WTC11 (cell line): Measurements from ENCODE around the gene TMCC1. TPM values are rescaled to one million over a fixed set of nuclear protein-coding genes. Genes with fewer than 3 reads are reported as not detected.

Source experiments
- ATAC-seq: fragments of 200-7000 bp; cut with Tn5 transposase; 2 replicates; pipeline ENCODE4 v1.10.0; 2021; ENCODE audit warnings: mild to moderate bottlenecking, moderate library complexity
- CTCF ChIA-PET: fragments of 300-600 bp; sonication (Branson Sonifier 250); formaldehyde crosslinking; loops from one replicate; lab custom pipeline; 2021; ENCODE audit warnings: antibody characterized with exemption; lab: Charles Lee
- POLR2A ChIA-PET: fragments of 350-600 bp; sonication (Branson Sonifier 250); formaldehyde crosslinking; loops from one replicate; lab custom pipeline; 2021; ENCODE audit warnings: antibody characterized with exemption; lab: Charles Lee
- DNase-seq: peaks from one replicate; pipeline ENCODE4 v3.0.0; 2021; ENCODE audit warnings: low spot score
- H3K27ac Mint-ChIP-seq: 2 replicates; pipeline ENCODE4 v1.8.0; 2021; ENCODE audit warnings: mixed read lengths
- H3K27me3 Mint-ChIP-seq: 2 replicates; pipeline ENCODE4 v1.8.0; 2021; ENCODE audit warnings: low read depth, mild to moderate bottlenecking, moderate library complexity, mixed read lengths
- H3K36me3 Mint-ChIP-seq: 2 replicates; pipeline ENCODE4 v1.8.0; 2021; ENCODE audit warnings: mixed read lengths
- H3K4me1 Mint-ChIP-seq: 2 replicates; pipeline ENCODE4 v1.8.0; 2022; ENCODE audit warnings: mixed read lengths
- H3K4me3 Mint-ChIP-seq: 2 replicates; pipeline ENCODE4 v1.8.0; 2021; ENCODE audit warnings: mild to moderate bottlenecking, moderate library complexity, mixed read lengths
- H3K9me3 Mint-ChIP-seq: 2 replicates; pipeline ENCODE4 v1.8.0; 2021; ENCODE audit warnings: mixed read lengths
- ATF1 ChIP-seq: sonication (generic); formaldehyde crosslinking; IDR thresholded peaks from 2 replicates; pipeline ENCODE4 v1.8.1; 2023; ENCODE audit warnings: mild to moderate bottlenecking, moderate library complexity, missing genetic modification reagents
- CDX4 ChIP-seq: fragments of 250-450 bp; sonication (Bioruptor Pico); IDR thresholded peaks from 2 replicates; pipeline ENCODE4 v1.9.0; 2021; ENCODE audit warnings: moderate library complexity, mild to moderate bottlenecking, inconsistent platforms, borderline replicate concordance
- CREB1 ChIP-seq: sonication (generic); formaldehyde crosslinking; IDR thresholded peaks from 2 replicates; pipeline ENCODE4 v1.8.0; 2023; ENCODE audit warnings: mild to moderate bottlenecking, missing genetic modification reagents
- E2F4 ChIP-seq: sonication (generic); formaldehyde crosslinking; IDR thresholded peaks from 2 replicates; pipeline ENCODE4 v1.8.1; 2022; ENCODE audit warnings: low read depth, mild to moderate bottlenecking, moderate library complexity, missing genetic modification reagents, borderline replicate concordance
- EMX1 ChIP-seq: fragments of 250-450 bp; sonication (Bioruptor Pico); IDR thresholded peaks from 2 replicates; pipeline ENCODE4 v1.8.0; 2021; ENCODE audit warnings: mild to moderate bottlenecking
- ERG ChIP-seq: fragments of 250-450 bp; sonication (Bioruptor Pico); IDR thresholded peaks from 2 replicates; pipeline ENCODE4 v1.8.0; 2021; ENCODE audit warnings: mild to moderate bottlenecking
- ETV6 ChIP-seq: sonication (generic); formaldehyde crosslinking; IDR thresholded peaks from 2 replicates; pipeline ENCODE4 v1.8.1; 2022; ENCODE audit warnings: mild to moderate bottlenecking, missing genetic modification reagents
- FOXP1 ChIP-seq: sonication (generic); formaldehyde crosslinking; IDR thresholded peaks from 2 replicates; pipeline ENCODE4 v1.8.0; 2022; ENCODE audit warnings: missing genetic modification reagents, mild to moderate bottlenecking, moderate library complexity, borderline replicate concordance
- GABPB1 ChIP-seq: sonication (generic); formaldehyde crosslinking; IDR thresholded peaks from 2 replicates; pipeline ENCODE4 v1.8.1; 2023; ENCODE audit warnings: mild to moderate bottlenecking, missing genetic modification reagents
- GRHL2 ChIP-seq: fragments of 250-450 bp; sonication (Bioruptor Pico); IDR thresholded peaks from 2 replicates; pipeline ENCODE4 v1.8.0; 2022; ENCODE audit warnings: mild to moderate bottlenecking, moderate library complexity; ENCODE audit not compliant: insufficient replicate concordance, severe bottlenecking
- KAT7 ChIP-seq: sonication (generic); formaldehyde crosslinking; IDR thresholded peaks from 2 replicates; pipeline ENCODE4 v1.8.1; 2023; ENCODE audit warnings: missing genetic modification reagents, mild to moderate bottlenecking, borderline replicate concordance
- NR1H2 ChIP-seq: sonication (generic); formaldehyde crosslinking; IDR thresholded peaks from 2 replicates; pipeline ENCODE4 v1.9.0; 2021; ENCODE audit warnings: mild to moderate bottlenecking, moderate library complexity, missing genetic modification reagents
- NR2C2 ChIP-seq: sonication (generic); formaldehyde crosslinking; IDR thresholded peaks from 2 replicates; pipeline ENCODE4 v1.8.0; 2022; ENCODE audit warnings: mild to moderate bottlenecking, missing genetic modification reagents
- OVOL2 ChIP-seq: fragments of 250-450 bp; sonication (Bioruptor Pico); IDR thresholded peaks from 2 replicates; pipeline ENCODE4 v1.9.0; 2021; ENCODE audit warnings: mild to moderate bottlenecking, borderline replicate concordance
- SMAD4 ChIP-seq: sonication (generic); formaldehyde crosslinking; IDR thresholded peaks from 2 replicates; pipeline ENCODE4 v1.8.0; 2022; ENCODE audit warnings: mild to moderate bottlenecking, missing genetic modification reagents
- ZBTB21 ChIP-seq: sonication (generic); formaldehyde crosslinking; IDR thresholded peaks from 2 replicates; pipeline ENCODE4 v1.8.1; 2023; ENCODE audit warnings: mild to moderate bottlenecking, missing genetic modification reagents, borderline replicate concordance
- ZNF281 ChIP-seq: sonication (generic); formaldehyde crosslinking; IDR thresholded peaks from 2 replicates; pipeline ENCODE4 v1.8.0; 2023; ENCODE audit warnings: mild to moderate bottlenecking, missing genetic modification reagents
- ZNF396 ChIP-seq: fragments of 250-450 bp; sonication (Bioruptor Pico); IDR thresholded peaks from 2 replicates; pipeline ENCODE4 v1.8.0; 2021; ENCODE audit warnings: mild to moderate bottlenecking, moderate library complexity, borderline replicate concordance
- total RNA-seq: library from RNA; stranded (reverse); gene quantifications from 3 replicates; pipeline ENCODE4 v1.2.3, GENCODE V29; 2021
- TF ChIP-seq, protein P1 (sequence below): fragments of 200-600 bp; IDR thresholded peaks from 2 replicates; pipeline ENCODE4 v1.8.0; 2022; ENCODE audit warnings: antibody characterized with exemption
- TF ChIP-seq, protein P2 (sequence below): sonication (generic); formaldehyde crosslinking; IDR thresholded peaks from 2 replicates; pipeline ENCODE4 v1.8.1; 2022; ENCODE audit warnings: mild to moderate bottlenecking, missing genetic modification reagents, moderate library complexity, borderline replicate concordance
- TF ChIP-seq, protein P3 (sequence below): sonication (generic); formaldehyde crosslinking; IDR thresholded peaks from 2 replicates; pipeline ENCODE4 v1.8.0; 2022; ENCODE audit warnings: mild to moderate bottlenecking, missing genetic modification reagents

The TMCC1 gene
- total RNA-seq, 1 experiment from 2014 or later = 29.3 TPM

GRCh38 chr3:129836381-129837064 is 57.0 kb downstream of the TMCC1 start:
- no peaks in the 10 kb centered on the region for H3K27me3 Mint-ChIP-seq

DNA sequence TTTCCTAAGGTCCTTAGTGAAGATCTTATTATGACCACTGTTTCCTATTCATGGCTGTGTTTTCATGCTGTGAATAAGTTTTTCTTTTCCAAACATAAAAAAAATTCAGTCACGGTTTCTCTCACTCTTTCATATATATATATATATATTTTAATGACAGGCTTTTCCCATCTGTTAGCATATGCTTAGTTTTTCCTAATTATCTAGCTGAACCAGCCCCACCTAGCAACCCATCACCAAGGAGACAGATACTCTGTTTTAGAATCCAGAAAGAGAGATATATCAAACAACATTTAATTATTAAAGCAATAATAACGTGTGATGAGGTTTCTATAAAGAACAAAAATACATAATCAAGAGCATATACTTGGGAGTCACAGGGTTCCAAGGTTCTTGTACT is 58.3 kb downstream of the TMCC1 start:
- peaks cover 21% of the 10 kb centered on the region for H3K4me1 Mint-ChIP-seq
- H3K4me3 Mint-ChIP-seq = no peak overlapping the region
- H3K36me3 Mint-ChIP-seq = no peaks in the 10 kb centered on the region
- ChIA-PET POLR2A (no interaction called here), CTCF (no interaction called here)
- H3K27ac Mint-ChIP-seq = no peak overlapping the region
- TF ChIP-seq EMX1 (CRISPR knock-in tag) = no peak
- TF ChIP-seq KAT7 (CRISPR knock-in tag) = no peak
- TF ChIP-seq ZBTB21 (CRISPR knock-in tag) = no peak
- no peak for TF ChIP-seq GRHL2
- TF ChIP-seq GABPB1 (CRISPR knock-in tag) = no peak
- TF ChIP-seq ATF1 (CRISPR knock-in tag) = no peak
- TF ChIP-seq ZNF396 (CRISPR knock-in tag) = no peak
- no peaks in the 10 kb centered on the region for H3K9me3 Mint-ChIP-seq
- DNase-seq (no peak), ATAC-seq (no peak)
- no peaks in the 10 kb centered on the region for H3K27me3 Mint-ChIP-seq

More at GRCh38 chr3:129836381-129837064, 57.0 kb downstream of the TMCC1 start:
- ChIA-PET CTCF (interaction anchor here (0.6 to 1.2 kb wide), 8 partner anchors 56 to 354 kb away, joined by 3 to 9 read pairs (median 4); no protein-coding TSS in a partner anchor), POLR2A (interaction anchor here (0.5 kb wide), 2 partner anchors 120 to 206 kb away, joined by 3 read pairs; no protein-coding TSS in a partner anchor)
- Mint-ChIP-seq H3K4me1 (peaks cover 21% of the 10 kb centered on the region), H3K9me3 (no peaks in the 10 kb centered on the region), H3K36me3 (peaks cover 7% of the 10 kb centered on the region; the same call in 1 of the 2 replicates), H3K27ac (peak overlapping the region; percentile 24; the same call in 1 of the 2 replicates), H3K4me3 (no peak overlapping the region)
- DNase-seq = no peak
- TF ChIP-seq ETV6 (CRISPR knock-in tag) (0 out of 2 replicates have a peak, but pooled peaks have one; percentile 20), GABPB1 (CRISPR knock-in tag) (no peak)
- ATAC-seq = peak; percentile 86

GRCh38 chr3:129834580-129834979 is 58.9 kb downstream of the TMCC1 start:
- CTCF ChIA-PET = no interaction called here
- Mint-ChIP-seq H3K27me3 (no peaks in the 10 kb centered on the region), H3K4me1 (peaks cover 21% of the 10 kb centered on the region), H3K4me3 (no peak overlapping the region), H3K27ac (no peak overlapping the region), H3K36me3 (no peaks in the 10 kb centered on the region), H3K9me3 (no peaks in the 10 kb centered on the region)
- DNase-seq (no peak), ATAC-seq (no peak)
- POLR2A ChIA-PET = no interaction called here
- TF ChIP-seq, protein P1, sequence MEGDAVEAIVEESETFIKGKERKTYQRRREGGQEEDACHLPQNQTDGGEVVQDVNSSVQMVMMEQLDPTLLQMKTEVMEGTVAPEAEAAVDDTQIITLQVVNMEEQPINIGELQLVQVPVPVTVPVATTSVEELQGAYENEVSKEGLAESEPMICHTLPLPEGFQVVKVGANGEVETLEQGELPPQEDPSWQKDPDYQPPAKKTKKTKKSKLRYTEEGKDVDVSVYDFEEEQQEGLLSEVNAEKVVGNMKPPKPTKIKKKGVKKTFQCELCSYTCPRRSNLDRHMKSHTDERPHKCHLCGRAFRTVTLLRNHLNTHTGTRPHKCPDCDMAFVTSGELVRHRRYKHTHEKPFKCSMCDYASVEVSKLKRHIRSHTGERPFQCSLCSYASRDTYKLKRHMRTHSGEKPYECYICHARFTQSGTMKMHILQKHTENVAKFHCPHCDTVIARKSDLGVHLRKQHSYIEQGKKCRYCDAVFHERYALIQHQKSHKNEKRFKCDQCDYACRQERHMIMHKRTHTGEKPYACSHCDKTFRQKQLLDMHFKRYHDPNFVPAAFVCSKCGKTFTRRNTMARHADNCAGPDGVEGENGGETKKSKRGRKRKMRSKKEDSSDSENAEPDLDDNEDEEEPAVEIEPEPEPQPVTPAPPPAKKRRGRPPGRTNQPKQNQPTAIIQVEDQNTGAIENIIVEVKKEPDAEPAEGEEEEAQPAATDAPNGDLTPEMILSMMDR = no peak
- TF ChIP-seq NR2C2 = no peak
- TF ChIP-seq, protein P2, sequence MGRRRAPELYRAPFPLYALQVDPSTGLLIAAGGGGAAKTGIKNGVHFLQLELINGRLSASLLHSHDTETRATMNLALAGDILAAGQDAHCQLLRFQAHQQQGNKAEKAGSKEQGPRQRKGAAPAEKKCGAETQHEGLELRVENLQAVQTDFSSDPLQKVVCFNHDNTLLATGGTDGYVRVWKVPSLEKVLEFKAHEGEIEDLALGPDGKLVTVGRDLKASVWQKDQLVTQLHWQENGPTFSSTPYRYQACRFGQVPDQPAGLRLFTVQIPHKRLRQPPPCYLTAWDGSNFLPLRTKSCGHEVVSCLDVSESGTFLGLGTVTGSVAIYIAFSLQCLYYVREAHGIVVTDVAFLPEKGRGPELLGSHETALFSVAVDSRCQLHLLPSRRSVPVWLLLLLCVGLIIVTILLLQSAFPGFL = no peak
- TF ChIP-seq ZNF396 (CRISPR knock-in tag) = no peak
- no peak for TF ChIP-seq E2F4
- no peak for TF ChIP-seq FOXP1 (CRISPR knock-in tag)
- TF ChIP-seq ERG (CRISPR knock-in tag) = no peak
- no peak for TF ChIP-seq OVOL2 (CRISPR knock-in tag)
- TF ChIP-seq SMAD4 (CRISPR knock-in tag) = no peak
- no peak for TF ChIP-seq CDX4 (CRISPR knock-in tag)
- no peak for TF ChIP-seq CREB1 (CRISPR knock-in tag)
- TF ChIP-seq NR1H2 = no peak
- TF ChIP-seq ZNF281 (CRISPR knock-in tag) = no peak
- TF ChIP-seq, protein P3, sequence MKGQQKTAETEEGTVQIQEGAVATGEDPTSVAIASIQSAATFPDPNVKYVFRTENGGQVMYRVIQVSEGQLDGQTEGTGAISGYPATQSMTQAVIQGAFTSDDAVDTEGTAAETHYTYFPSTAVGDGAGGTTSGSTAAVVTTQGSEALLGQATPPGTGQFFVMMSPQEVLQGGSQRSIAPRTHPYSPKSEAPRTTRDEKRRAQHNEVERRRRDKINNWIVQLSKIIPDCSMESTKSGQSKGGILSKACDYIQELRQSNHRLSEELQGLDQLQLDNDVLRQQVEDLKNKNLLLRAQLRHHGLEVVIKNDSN (CRISPR knock-in tag) = no peak
- TF ChIP-seq EMX1 (CRISPR knock-in tag) = no peak
